GM23338 (cell line): ENCODE measurements around the gene PPP2R5E. TPM values are rescaled to one million over a fixed set of nuclear protein-coding genes. Genes with fewer than 3 reads are reported as not detected.

Experiments used
- ATAC-seq: fragments of 200-7000 bp; cut with Tn5 transposase; 3 replicates; pipeline ENCODE4 v1.9.1; 2020
- DNase-seq: peaks from one replicate; pipeline ENCODE4 v3.0.0-alpha.2; 2015; ENCODE audit warnings: low spot score
- H2AFZ ChIP-seq: fragments of 200-600 bp; sonication (generic); 2 replicates; pipeline ENCODE4 v1.8.0; 2016; ENCODE audit warnings: antibody characterized with exemption, mild to moderate bottlenecking, moderate library complexity
- H3F3A ChIP-seq: fragments of 200-600 bp; sonication (generic); replicated peaks from 2 replicates; pipeline ENCODE4 v1.8.0; 2017; ENCODE audit warnings: antibody characterized with exemption, mixed run types, low read depth
- H3K27ac ChIP-seq: fragments of 200-600 bp; sonication (generic); 2 replicates; pipeline ENCODE4 v1.6.1; 2016; ENCODE audit warnings: low read depth
- H3K27me3 ChIP-seq: fragments of 200-600 bp; sonication (generic); 2 replicates; pipeline ENCODE4 v1.8.0; 2016; ENCODE audit warnings: mild to moderate bottlenecking, mixed run types, moderate library complexity; ENCODE audit not compliant: insufficient read depth
- H3K36me3 ChIP-seq: fragments of 200-600 bp; sonication (generic); 2 replicates; pipeline ENCODE4 v1.8.0; 2016; ENCODE audit warnings: mild to moderate bottlenecking; ENCODE audit not compliant: insufficient read depth
- H3K4me1 ChIP-seq: fragments of 200-600 bp; sonication (generic); 2 replicates; pipeline ENCODE4 v1.8.0; 2016; ENCODE audit warnings: mild to moderate bottlenecking, moderate library complexity; ENCODE audit not compliant: insufficient read depth
- H3K4me2 ChIP-seq: fragments of 200-600 bp; sonication (generic); 2 replicates; pipeline ENCODE4 v1.7.1; 2017; ENCODE audit warnings: mixed run types
- H3K4me3 ChIP-seq: fragments of 200-600 bp; sonication (generic); 2 replicates; pipeline ENCODE4 v1.6.1; 2016; ENCODE audit warnings: mixed run types
- H3K79me2 ChIP-seq: fragments of 200-600 bp; sonication (generic); replicated peaks from 2 replicates; pipeline ENCODE4 v1.8.0; 2017; ENCODE audit warnings: mild to moderate bottlenecking; ENCODE audit not compliant: insufficient read depth
- H3K9me2 ChIP-seq: fragments of 200-600 bp; sonication (generic); 2 replicates; pipeline ENCODE4 v1.8.0; 2017; ENCODE audit not compliant: insufficient read depth
- H4K20me1 ChIP-seq: fragments of 200-600 bp; sonication (generic); replicated peaks from 2 replicates; pipeline ENCODE4 v1.8.0; 2017; ENCODE audit warnings: mild to moderate bottlenecking; ENCODE audit not compliant: insufficient read depth
- H3K27ac Mint-ChIP-seq: 2 replicates; pipeline ENCODE4 v1.8.0; 2020; ENCODE audit warnings: inconsistent platforms, mild to moderate bottlenecking, moderate library complexity, mixed read lengths
- H3K27me3 Mint-ChIP-seq: 3 replicates; pipeline ENCODE4 v1.8.0; 2022; ENCODE audit warnings: low read depth, mild to moderate bottlenecking, moderate library complexity, mixed read lengths, inconsistent platforms; ENCODE audit not compliant: insufficient read depth, poor library complexity
- H3K36me3 Mint-ChIP-seq: 3 replicates; pipeline ENCODE4 v1.8.0; 2021; ENCODE audit warnings: low read depth, mild to moderate bottlenecking, inconsistent platforms, moderate library complexity, mixed read lengths
- H3K4me1 Mint-ChIP-seq: 3 replicates; pipeline ENCODE4 v1.8.0; 2020; ENCODE audit warnings: mild to moderate bottlenecking, inconsistent platforms, mixed read lengths
- H3K4me3 Mint-ChIP-seq: 3 replicates; pipeline ENCODE4 v1.8.0; 2021; ENCODE audit warnings: moderate library complexity, mild to moderate bottlenecking, inconsistent platforms, mixed read lengths
- H3K9me3 Mint-ChIP-seq: 3 replicates; pipeline ENCODE4 v1.8.0; 2020; ENCODE audit warnings: moderate library complexity, mild to moderate bottlenecking, inconsistent platforms, mixed read lengths
- CREB1 ChIP-seq: fragments of 250-450 bp; sonication (Bioruptor Pico); IDR thresholded peaks from 2 replicates; pipeline ENCODE4 v1.5.0; 2020; ENCODE audit warnings: low read depth, mild to moderate bottlenecking, moderate library complexity
- CTCF ChIP-seq, 2 experiments: fragments of 200-600 bp in 1 of 2; sonication (generic) in 1 of 2; conservative IDR thresholded peaks; 2 replicates each; pipeline versions ENCODE4 v1.5.1 to v1.6.1; 2016 to 2017; ENCODE audit warnings: antibody characterized with exemption in 2 of 2, low read depth in 2 of 2, mild to moderate bottlenecking in 2 of 2, moderate library complexity in 1 of 2
- ETS1 ChIP-seq: IDR thresholded peaks from 2 replicates; pipeline ENCODE4 v1.6.1; 2016; ENCODE audit warnings: antibody characterized with exemption
- EZH2 ChIP-seq: fragments of 200-600 bp; sonication (generic); IDR thresholded peaks from one replicate; pipeline ENCODE4 v1.8.0; 2017; ENCODE audit warnings: antibody characterized with exemption, mild to moderate bottlenecking, low read depth; ENCODE audit not compliant: unreplicated experiment
- EZH2phosphoT487 ChIP-seq: fragments of 200-600 bp; sonication (generic); IDR thresholded peaks from one replicate; pipeline ENCODE4 v1.8.1; 2018; ENCODE audit warnings: antibody characterized with exemption; ENCODE audit not compliant: unreplicated experiment
- JUNB ChIP-seq: IDR thresholded peaks from one replicate; pipeline ENCODE4 v1.6.1; 2016; ENCODE audit warnings: antibody characterized with exemption; ENCODE audit not compliant: unreplicated experiment
- NANOG ChIP-seq: IDR thresholded peaks from 2 replicates; pipeline ENCODE4 v1.6.1; 2016; ENCODE audit warnings: antibody characterized with exemption, borderline replicate concordance
- POLR2AphosphoS5 ChIP-seq: IDR thresholded peaks from 2 replicates; pipeline ENCODE4 v1.6.1; 2016; ENCODE audit warnings: antibody characterized with exemption, low read depth
- REST ChIP-seq: IDR thresholded peaks from one replicate; pipeline ENCODE4 v1.6.1; 2018; ENCODE audit warnings: antibody characterized with exemption; ENCODE audit not compliant: unreplicated experiment
- STAT1 ChIP-seq: IDR thresholded peaks from one replicate; pipeline ENCODE4 v1.6.1; 2016; ENCODE audit warnings: antibody characterized with exemption; ENCODE audit not compliant: unreplicated experiment
- ZNF114 ChIP-seq: fragments of 250-450 bp; sonication (Bioruptor Pico); IDR thresholded peaks from 2 replicates; pipeline ENCODE4 v1.5.0; 2020; ENCODE audit warnings: mild to moderate bottlenecking, moderate library complexity
- ZNF331 ChIP-seq: fragments of 250-450 bp; sonication (Bioruptor Pico); IDR thresholded peaks from 2 replicates; pipeline ENCODE4 v1.5.0; 2020; ENCODE audit warnings: low read depth, mild to moderate bottlenecking, moderate library complexity
- ZNF462 ChIP-seq: fragments of 250-450 bp; sonication (Bioruptor Pico); IDR thresholded peaks from 2 replicates; pipeline ENCODE4 v1.5.0; 2020; ENCODE audit warnings: mild to moderate bottlenecking, moderate library complexity
- polyA plus RNA-seq: library from polyadenylated mRNA; unstranded; fragments of >200 nt; fragmentation: Nextera tagmentation; extraction: Ambion mirVana; gene quantifications from 2 replicates; pipeline ENCODE4 v1.2.1, GENCODE V29; 2016
- total RNA-seq: library from RNA; depleted of rRNA; stranded (reverse); fragments of >200 nt; shearing (Covaris generic); gene quantifications from 2 replicates; pipeline ENCODE4 v1.2.3, GENCODE V29; 2014

PPP2R5E gene
- total and polyA plus RNA-seq, 2 experiments from 2014 or later: 40.9 to 45.5 TPM

GRCh38 chr14:63343878-63344277, 199.3 kb downstream of the PPP2R5E start:
- Mint-ChIP-seq H3K27me3 (no peaks in the 10 kb centered on the region), H3K4me3 (no peak overlapping the region), H3K36me3 (no peaks in the 10 kb centered on the region), H3K4me1 (peaks cover 5% of the 10 kb centered on the region; the same call in 1 of the 3 replicates), H3K27ac (no peak overlapping the region), H3K9me3 (no peaks in the 10 kb centered on the region)
- TF ChIP-seq CTCF (conservative IDR thresholded peaks at IDR 0.05; ENCODE audit: low read depth in 2 of 2) (no peak), NANOG (no peak), ETS1 (no peak), EZH2 (no peak), ZNF462 (CRISPR knock-in tag) (no peak), ZNF114 (CRISPR knock-in tag) (no peak), EZH2phosphoT487 (no peak), STAT1 (no peak), REST (no peak), POLR2AphosphoS5 (no peak), CREB1 (CRISPR knock-in tag) (no peak), ZNF331 (CRISPR knock-in tag) (no peak), JUNB (no peak)
- Histone ChIP-seq H4K20me1 (no peaks in the 10 kb centered on the region), H3F3A (no peaks in the 10 kb centered on the region), H3K27ac (no peak overlapping the region), H3K27me3 (no peaks in the 10 kb centered on the region), H3K36me3 (no peaks in the 10 kb centered on the region), H3K4me2 (no peak overlapping the region), H2AFZ (no peak overlapping the region), H3K4me3 (no peak overlapping the region), H3K9me2 (no peaks in the 10 kb centered on the region), H3K4me1 (peaks cover 5% of the 10 kb centered on the region; the same call in 1 of the 2 replicates), H3K79me2 (no peaks in the 10 kb centered on the region)
- ATAC-seq (no peak), DNase-seq (no peak)
